Measurements from ENCODE around the gene CACNA2D2. TPM values are rescaled to one million over a fixed set of nuclear protein-coding genes. Genes with fewer than 3 reads are reported as not detected.

Gene CACNA2D2
- total and polyA plus RNA-seq, 5 donors from 2014 or later: 0.24 to 1.2 (median 0.29) TPM

DNA sequence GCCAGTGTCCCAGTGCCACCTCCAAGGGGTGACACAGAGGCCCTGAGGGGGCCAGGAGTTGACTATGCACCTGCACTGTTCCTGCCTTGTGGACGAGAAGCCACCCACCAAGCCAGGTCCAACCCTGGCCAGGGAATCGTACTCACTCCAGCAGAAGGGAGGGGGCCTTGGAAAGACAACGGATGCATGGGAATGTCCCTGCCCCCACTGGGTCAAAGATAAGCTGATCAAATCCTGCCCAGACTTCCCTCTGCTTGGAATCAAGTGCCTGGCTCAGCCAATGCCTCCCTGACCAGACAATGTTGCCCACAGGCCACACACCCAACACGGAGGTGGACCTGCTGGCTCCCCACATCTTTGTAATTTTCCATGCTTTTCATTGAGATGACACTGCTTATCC lies 23.9 kb downstream of the CACNA2D2 start:
- Mint-ChIP-seq H3K4me3 (no peak overlapping the region), H3K36me3 (no peaks in the 10 kb centered on the region)
- ATAC-seq (ENCODE audit: low read depth in 2 of 2): no peak

DNA sequence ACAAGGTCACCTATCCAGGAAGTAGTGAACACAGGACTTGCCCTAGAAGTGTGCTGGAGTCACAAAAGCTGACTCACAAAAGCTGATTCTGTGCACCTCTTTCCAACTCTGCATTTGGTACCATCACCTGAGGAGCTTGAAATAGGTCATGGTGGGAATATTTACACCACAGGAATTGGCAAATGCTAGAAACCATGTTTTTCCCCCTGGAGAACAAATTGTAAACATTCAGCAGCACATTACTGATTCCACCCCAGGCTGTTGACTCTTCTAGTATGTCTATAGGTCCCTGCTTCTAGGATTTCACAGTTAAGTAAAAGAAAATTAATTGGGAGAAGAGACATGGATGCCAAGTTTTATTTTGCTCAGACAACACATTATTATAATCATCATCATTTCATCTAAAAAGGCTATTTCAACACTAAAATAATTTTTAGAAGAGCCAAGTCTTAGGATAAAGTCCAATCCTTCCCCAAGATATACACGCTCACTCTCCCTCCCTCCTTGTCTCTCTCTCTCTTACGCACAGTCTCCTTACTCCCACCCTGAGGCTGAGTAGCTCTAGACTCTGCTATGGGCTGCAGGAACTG lies 24.7 kb downstream of the CACNA2D2 start:
- H3K4me3 Mint-ChIP-seq: no peak overlapping the region
- ATAC-seq (ENCODE audit: low read depth in 2 of 2) (no peak), DNase-seq (no peak)
- Histone ChIP-seq H3K4me1 (ENCODE audit: control insufficient read depth, insufficient read depth, low read length, poor library complexity, severe bottlenecking) (peaks cover 9% of the 10 kb centered on the region), H3K4me3 (ENCODE audit: low read depth, low read length) (no peak overlapping the region), H3K27ac (ENCODE audit: insufficient read depth, low read length, poor library complexity, severe bottlenecking) (no peak overlapping the region), H3K27me3 (ENCODE audit: control insufficient read depth, insufficient read depth, low read length) (no peaks in the 10 kb centered on the region), H3K9me3 (ENCODE audit: control insufficient read depth in 2 of 2, low read length in 2 of 2) (no peaks in the 10 kb centered on the region), H3K36me3 (ENCODE audit: control insufficient read depth, insufficient read depth, low read length) (no peaks in the 10 kb centered on the region)
- H3K27ac Mint-ChIP-seq: peak overlapping the region in 1 of 3 donors; percentile 72
- H3K27me3 Mint-ChIP-seq: peaks cover 8% of the 10 kb centered on the region
- H3K36me3 Mint-ChIP-seq: no peaks in the 10 kb centered on the region
- no peaks in the 10 kb centered on the region for H3K9me3 Mint-ChIP-seq
- peaks cover 0 to 11% (median 1%) of the 10 kb centered on the region in 4 donors for H3K4me1 Mint-ChIP-seq

More for the DNA sequence above, 23.9 kb downstream of the CACNA2D2 start:
- H3K36me3 ChIP-seq (ENCODE audit: control insufficient read depth, insufficient read depth, low read length): no peaks in the 10 kb centered on the region
- no peak overlapping the region for H3K27ac ChIP-seq (ENCODE audit: insufficient read depth, low read length, poor library complexity, severe bottlenecking)
- Mint-ChIP-seq H3K27ac (peak overlapping the region in 1 of 3 donors; percentile 3), H3K27me3 (peaks cover 8% of the 10 kb centered on the region), H3K9me3 (no peaks in the 10 kb centered on the region), H3K4me1 (peaks cover 0 to 11% (median 1%) of the 10 kb centered on the region in 4 donors)
- no peak overlapping the region for H3K4me3 ChIP-seq (ENCODE audit: low read depth, low read length)
- no peaks in the 10 kb centered on the region for H3K9me3 ChIP-seq (ENCODE audit: control insufficient read depth in 2 of 2, low read length in 2 of 2)
- H3K4me1 ChIP-seq (ENCODE audit: control insufficient read depth, insufficient read depth, low read length, poor library complexity, severe bottlenecking): peaks cover 9% of the 10 kb centered on the region
- DNase-seq: no peak
- no peaks in the 10 kb centered on the region for H3K27me3 ChIP-seq (ENCODE audit: control insufficient read depth, insufficient read depth, low read length)

DNA sequence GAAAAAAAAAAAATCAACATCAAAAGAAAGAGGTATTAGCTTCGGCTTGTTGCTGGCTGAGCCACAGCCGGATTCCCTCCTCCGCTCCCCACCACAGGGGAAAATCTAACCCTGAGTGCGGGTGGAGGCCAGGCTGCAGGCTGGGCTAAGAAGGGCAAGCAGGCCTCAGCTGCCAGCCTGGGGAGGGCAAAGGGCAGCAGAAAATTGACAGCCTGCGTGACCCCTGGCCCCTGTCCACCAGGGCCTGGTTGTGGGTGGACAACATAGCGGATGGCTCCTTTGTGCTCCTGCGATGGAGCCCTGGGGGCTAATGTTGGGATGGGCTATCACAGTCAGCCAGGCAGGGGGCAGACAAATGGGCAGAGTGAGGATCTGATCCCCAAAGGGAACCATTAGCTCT lies 25.4 kb downstream of the CACNA2D2 start:
- H3K36me3 Mint-ChIP-seq: no peaks in the 10 kb centered on the region
- Histone ChIP-seq H3K36me3 (ENCODE audit: control insufficient read depth, insufficient read depth, low read length) (no peaks in the 10 kb centered on the region), H3K4me3 (ENCODE audit: low read depth, low read length) (no peak overlapping the region), H3K27me3 (ENCODE audit: control insufficient read depth, insufficient read depth, low read length) (no peaks in the 10 kb centered on the region), H3K27ac (ENCODE audit: insufficient read depth, low read length, poor library complexity, severe bottlenecking) (no peak overlapping the region), H3K4me1 (ENCODE audit: control insufficient read depth, insufficient read depth, low read length, poor library complexity, severe bottlenecking) (peaks cover 9% of the 10 kb centered on the region), H3K9me3 (ENCODE audit: control insufficient read depth in 2 of 2, low read length in 2 of 2) (no peaks in the 10 kb centered on the region)
- no peak overlapping the region for H3K27ac Mint-ChIP-seq
- H3K4me3 Mint-ChIP-seq: no peak overlapping the region
- H3K4me1 Mint-ChIP-seq: peaks cover 0 to 11% (median 1%) of the 10 kb centered on the region in 4 donors
- DNase-seq (no peak), ATAC-seq (ENCODE audit: low read depth in 2 of 2) (no peak)
- H3K9me3 Mint-ChIP-seq: no peaks in the 10 kb centered on the region
- H3K27me3 Mint-ChIP-seq: peaks cover 8% of the 10 kb centered on the region

DNA sequence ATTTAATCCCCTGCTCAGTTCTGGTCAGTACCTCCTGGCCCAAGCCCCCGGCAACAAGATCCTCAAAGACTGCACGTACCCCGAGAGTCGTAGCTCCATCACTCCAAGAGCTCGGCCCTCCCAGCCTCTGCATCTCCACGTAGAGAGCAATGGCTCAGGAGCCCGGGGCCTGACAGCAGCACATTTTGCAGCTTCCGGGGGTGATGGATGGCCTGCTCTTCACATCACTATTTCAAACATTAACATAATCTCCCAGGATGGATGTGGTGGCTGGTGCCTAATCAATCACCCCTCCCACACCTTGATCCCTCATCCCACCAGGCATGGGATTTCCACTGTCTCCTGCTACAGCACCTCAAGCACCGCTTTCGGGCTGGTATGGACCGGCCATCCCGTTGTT lies 28.1 kb downstream of the CACNA2D2 start:
- H3K9me3 ChIP-seq (ENCODE audit: control insufficient read depth in 2 of 2, low read length in 2 of 2): no peaks in the 10 kb centered on the region
- H3K27ac Mint-ChIP-seq: no peak overlapping the region

DNA sequence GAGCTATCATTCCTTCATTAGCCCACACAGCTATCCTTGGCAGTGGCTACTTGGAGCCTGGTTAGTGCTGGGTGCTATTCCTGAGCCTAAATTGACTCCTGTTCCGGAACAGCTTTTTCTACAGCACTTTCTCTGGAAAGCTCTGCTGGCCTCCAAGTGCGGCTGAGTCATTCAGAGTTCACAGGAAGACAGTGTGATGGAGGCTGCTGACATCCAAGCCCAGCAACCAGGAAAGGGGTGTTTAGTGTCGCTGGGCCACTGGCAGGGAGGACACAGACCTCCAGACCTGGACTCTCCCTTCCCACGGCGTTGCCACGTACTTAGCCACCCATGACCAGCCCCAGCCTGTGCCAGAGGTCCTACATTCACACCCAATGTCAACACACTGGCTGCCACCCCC lies 28.7 kb downstream of the CACNA2D2 start:
- H3K36me3 ChIP-seq (ENCODE audit: control insufficient read depth, insufficient read depth, low read length): no peaks in the 10 kb centered on the region
- ATAC-seq (ENCODE audit: low read depth in 2 of 2) (no peak), DNase-seq (no peak)
- Mint-ChIP-seq H3K4me1 (peaks cover 0 to 3% (median 0%) of the 10 kb centered on the region in 4 donors), H3K27me3 (peaks cover 8% of the 10 kb centered on the region), H3K9me3 (no peaks in the 10 kb centered on the region), H3K4me3 (no peak overlapping the region), H3K36me3 (no peaks in the 10 kb centered on the region), H3K27ac (no peak overlapping the region)
- no peaks in the 10 kb centered on the region for H3K4me1 ChIP-seq (ENCODE audit: control insufficient read depth, insufficient read depth, low read length, poor library complexity, severe bottlenecking)
- no peak overlapping the region for H3K4me3 ChIP-seq (ENCODE audit: low read depth, low read length)
- H3K9me3 ChIP-seq (ENCODE audit: control insufficient read depth in 2 of 2, low read length in 2 of 2): no peaks in the 10 kb centered on the region
- H3K27ac ChIP-seq (ENCODE audit: insufficient read depth, low read length, poor library complexity, severe bottlenecking): no peak overlapping the region
- H3K27me3 ChIP-seq (ENCODE audit: control insufficient read depth, insufficient read depth, low read length): no peaks in the 10 kb centered on the region

More for the DNA sequence above, 28.1 kb downstream of the CACNA2D2 start:
- ATAC-seq (ENCODE audit: low read depth in 2 of 2): no peak
- H3K9me3 Mint-ChIP-seq: no peaks in the 10 kb centered on the region
- no peak overlapping the region for H3K4me3 Mint-ChIP-seq
- H3K4me1 Mint-ChIP-seq: peaks cover 0 to 4% (median 0%) of the 10 kb centered on the region in 4 donors
- H3K27me3 Mint-ChIP-seq: peaks cover 8% of the 10 kb centered on the region
- Histone ChIP-seq H3K27ac (ENCODE audit: insufficient read depth, low read length, poor library complexity, severe bottlenecking) (no peak overlapping the region), H3K36me3 (ENCODE audit: control insufficient read depth, insufficient read depth, low read length) (no peaks in the 10 kb centered on the region), H3K4me1 (ENCODE audit: control insufficient read depth, insufficient read depth, low read length, poor library complexity, severe bottlenecking) (no peaks in the 10 kb centered on the region), H3K27me3 (ENCODE audit: control insufficient read depth, insufficient read depth, low read length) (no peaks in the 10 kb centered on the region), H3K4me3 (ENCODE audit: low read depth, low read length) (no peak overlapping the region)
- no peaks in the 10 kb centered on the region for H3K36me3 Mint-ChIP-seq
- DNase-seq: no peak

DNA sequence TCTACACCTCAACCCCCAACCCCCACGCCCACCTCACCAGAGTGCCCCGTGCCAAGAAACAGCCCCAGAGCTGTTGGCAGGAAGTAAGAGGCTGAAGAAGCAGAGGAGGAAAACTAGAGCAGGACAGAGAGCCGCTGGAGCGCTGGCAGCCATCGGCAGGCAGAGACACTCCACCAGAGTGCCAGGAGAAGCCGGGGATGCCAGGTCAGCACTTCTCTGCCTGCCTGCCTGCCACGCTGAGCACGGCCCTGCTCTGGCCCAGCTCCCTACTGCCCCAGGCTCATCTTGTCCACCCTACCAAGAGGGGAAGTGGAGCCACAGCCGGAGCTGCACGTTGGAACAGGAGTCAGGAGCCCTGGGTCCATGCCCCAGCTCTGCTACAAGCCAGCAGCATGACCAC lies 29.7 kb downstream of the CACNA2D2 start:
- no peak for DNase-seq
- Histone ChIP-seq H3K4me1 (ENCODE audit: control insufficient read depth, insufficient read depth, low read length, poor library complexity, severe bottlenecking) (no peaks in the 10 kb centered on the region), H3K9me3 (ENCODE audit: control insufficient read depth in 2 of 2, low read length in 2 of 2) (no peaks in the 10 kb centered on the region), H3K36me3 (ENCODE audit: control insufficient read depth, insufficient read depth, low read length) (no peaks in the 10 kb centered on the region), H3K4me3 (ENCODE audit: low read depth, low read length) (no peak overlapping the region), H3K27me3 (ENCODE audit: control insufficient read depth, insufficient read depth, low read length) (no peaks in the 10 kb centered on the region), H3K27ac (ENCODE audit: insufficient read depth, low read length, poor library complexity, severe bottlenecking) (no peak overlapping the region)
- H3K4me1 Mint-ChIP-seq: peaks cover 0 to 3% (median 0%) of the 10 kb centered on the region in 4 donors
- H3K27ac Mint-ChIP-seq: no peak overlapping the region
- H3K9me3 Mint-ChIP-seq: no peaks in the 10 kb centered on the region
- no peak overlapping the region for H3K4me3 Mint-ChIP-seq
- peaks cover 4% of the 10 kb centered on the region for H3K27me3 Mint-ChIP-seq
- no peaks in the 10 kb centered on the region for H3K36me3 Mint-ChIP-seq
- ATAC-seq (ENCODE audit: low read depth in 2 of 2): no peak

DNA sequence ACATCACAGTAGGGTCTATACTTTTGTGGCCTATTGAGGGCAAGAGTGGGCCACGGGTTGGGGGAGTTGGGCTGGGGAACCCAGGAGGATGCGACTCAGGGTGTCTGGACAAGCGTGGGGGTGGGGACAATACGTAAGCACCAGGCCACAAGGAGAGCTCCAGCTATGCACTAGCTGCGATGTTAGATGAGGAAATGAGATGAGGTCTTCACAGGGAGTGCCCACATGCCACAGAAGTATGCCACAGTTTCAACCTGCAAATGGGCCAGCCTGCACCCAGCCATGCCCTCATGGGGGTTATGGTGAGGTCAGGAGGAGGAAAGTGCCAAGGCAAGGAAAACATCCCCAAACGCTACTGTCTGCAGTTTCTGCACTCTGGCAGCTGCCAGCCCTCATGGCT lies 30.5 kb downstream of the CACNA2D2 start:
- peaks cover 0 to 3% (median 0%) of the 10 kb centered on the region in 4 donors for H3K4me1 Mint-ChIP-seq
- Histone ChIP-seq H3K4me3 (ENCODE audit: low read depth, low read length) (no peak overlapping the region), H3K36me3 (ENCODE audit: control insufficient read depth, insufficient read depth, low read length) (no peaks in the 10 kb centered on the region), H3K9me3 (ENCODE audit: control insufficient read depth in 2 of 2, low read length in 2 of 2) (no peaks in the 10 kb centered on the region), H3K27me3 (ENCODE audit: control insufficient read depth, insufficient read depth, low read length) (no peaks in the 10 kb centered on the region), H3K27ac (ENCODE audit: insufficient read depth, low read length, poor library complexity, severe bottlenecking) (no peak overlapping the region), H3K4me1 (ENCODE audit: control insufficient read depth, insufficient read depth, low read length, poor library complexity, severe bottlenecking) (no peaks in the 10 kb centered on the region)
- peaks cover 4% of the 10 kb centered on the region for H3K27me3 Mint-ChIP-seq
- no peaks in the 10 kb centered on the region for H3K9me3 Mint-ChIP-seq
- ATAC-seq (ENCODE audit: low read depth in 2 of 2) (no peak), DNase-seq (no peak)
- H3K27ac Mint-ChIP-seq: no peak overlapping the region
- no peak overlapping the region for H3K4me3 Mint-ChIP-seq
- no peaks in the 10 kb centered on the region for H3K36me3 Mint-ChIP-seq

DNA sequence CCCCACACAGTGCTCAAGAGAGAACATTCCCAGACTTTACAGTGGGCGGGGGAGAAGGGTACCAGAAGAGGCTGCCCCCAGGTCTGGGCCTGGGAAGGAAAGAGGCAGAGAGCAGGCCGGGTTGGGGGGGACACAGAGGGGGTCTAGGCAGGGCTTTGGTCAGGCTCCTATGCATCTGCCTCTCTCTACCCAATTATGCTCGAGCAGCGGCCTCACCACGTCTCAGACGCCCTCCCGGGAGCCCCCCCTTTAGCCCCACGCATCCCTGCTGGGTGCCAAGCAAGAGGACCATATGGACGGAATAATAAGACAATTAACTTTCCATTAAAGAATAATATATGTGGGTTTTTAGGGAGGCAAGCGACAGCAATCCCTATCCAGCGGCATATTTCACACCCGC lies 32.8 kb downstream of the CACNA2D2 start:
- ATAC-seq (ENCODE audit: low read depth in 2 of 2) (no peak), DNase-seq (no peak)
- H3K36me3 ChIP-seq (ENCODE audit: control insufficient read depth, insufficient read depth, low read length): no peaks in the 10 kb centered on the region
- no peak overlapping the region for H3K4me3 ChIP-seq (ENCODE audit: low read depth, low read length)
- H3K9me3 ChIP-seq (ENCODE audit: control insufficient read depth in 2 of 2, low read length in 2 of 2): no peaks in the 10 kb centered on the region
- H3K27ac ChIP-seq (ENCODE audit: insufficient read depth, low read length, poor library complexity, severe bottlenecking): no peak overlapping the region
- H3K27me3 ChIP-seq (ENCODE audit: control insufficient read depth, insufficient read depth, low read length): no peaks in the 10 kb centered on the region
- H3K27me3 Mint-ChIP-seq: peaks cover 4% of the 10 kb centered on the region
- H3K4me1 ChIP-seq (ENCODE audit: control insufficient read depth, insufficient read depth, low read length, poor library complexity, severe bottlenecking): no peaks in the 10 kb centered on the region
- peaks cover 0 to 3% (median 0%) of the 10 kb centered on the region in 4 donors for H3K4me1 Mint-ChIP-seq
- H3K9me3 Mint-ChIP-seq: no peaks in the 10 kb centered on the region
- H3K27ac Mint-ChIP-seq: no peak overlapping the region
- no peaks in the 10 kb centered on the region for H3K36me3 Mint-ChIP-seq
- H3K4me3 Mint-ChIP-seq: no peak overlapping the region
